Endometrial microvascular endothelial cells (primary cell): ENCODE data around the gene LRRC75B. TPM values are rescaled to one million over a fixed set of nuclear protein-coding genes. Genes with fewer than 3 reads are reported as not detected.
"Not testable (repeated sequence)": the region's sequence is repeated elsewhere in the genome, so short reads cannot be mapped to it uniquely, and the experiment has no call there.

Experiments
- in situ Hi-C: cut with HindIII; loops from 2 replicates; pipeline ENCODE4 v1.10.0; 2017; ENCODE audit warnings: low sequenced_read_pairs, low pct_unique_long_range_greater_than_20kb; ENCODE audit errors: inconsistent ontology term
- total RNA-seq: library from RNA; depleted of rRNA; stranded (reverse); fragments of >200 nt; gene quantifications from one replicate; pipeline ENCODE4 v1.2.3, GENCODE V29; 2015; ENCODE audit errors: inconsistent ontology term

LRRC75B gene
- total RNA-seq, 1 donor from 2014 or later = 2.0 TPM

DNA sequence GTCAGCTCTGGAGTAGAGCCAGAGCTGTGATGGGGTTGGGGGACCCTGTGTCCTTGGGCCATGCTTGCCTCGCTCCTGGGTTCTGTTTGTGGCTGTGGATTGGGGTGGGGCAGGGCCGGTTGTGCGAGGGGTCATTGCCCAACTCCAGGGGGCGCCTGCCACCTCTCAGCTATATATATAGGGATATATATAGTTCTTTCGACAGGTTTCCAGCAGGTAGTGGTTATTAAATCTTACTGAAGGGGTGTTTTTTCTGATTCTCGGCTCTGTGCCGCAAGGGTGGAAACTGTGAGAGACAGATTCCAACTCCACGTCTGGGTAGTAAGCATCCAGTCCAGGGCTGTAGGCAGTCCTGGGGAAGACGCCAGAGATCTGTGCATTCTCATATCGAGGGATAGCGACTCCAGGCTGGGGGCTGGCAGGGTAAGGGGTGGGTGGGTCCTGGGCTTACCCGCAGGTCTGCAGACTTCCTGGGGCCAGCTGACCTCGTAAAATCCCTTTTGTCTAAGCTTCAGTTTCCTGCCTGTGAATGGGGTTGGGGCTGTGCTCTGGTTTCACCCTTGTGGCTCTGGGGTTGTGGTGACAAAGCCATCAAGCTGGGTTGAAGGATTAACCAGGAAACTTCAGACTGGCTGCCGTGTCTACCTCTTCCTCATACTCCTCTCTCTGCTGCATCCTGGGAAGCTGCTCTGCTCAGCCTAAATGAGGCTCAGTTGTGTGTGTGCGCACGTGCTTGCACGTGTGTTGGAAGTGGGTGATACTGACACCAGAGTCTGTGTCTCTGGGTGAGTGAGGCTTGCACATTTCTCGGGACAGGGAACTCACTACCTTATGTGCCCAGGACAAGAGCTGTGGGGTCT is 11.1 kb upstream of the LRRC75B start:
- in situ Hi-C loops = not testable (repeated sequence)

DNA sequence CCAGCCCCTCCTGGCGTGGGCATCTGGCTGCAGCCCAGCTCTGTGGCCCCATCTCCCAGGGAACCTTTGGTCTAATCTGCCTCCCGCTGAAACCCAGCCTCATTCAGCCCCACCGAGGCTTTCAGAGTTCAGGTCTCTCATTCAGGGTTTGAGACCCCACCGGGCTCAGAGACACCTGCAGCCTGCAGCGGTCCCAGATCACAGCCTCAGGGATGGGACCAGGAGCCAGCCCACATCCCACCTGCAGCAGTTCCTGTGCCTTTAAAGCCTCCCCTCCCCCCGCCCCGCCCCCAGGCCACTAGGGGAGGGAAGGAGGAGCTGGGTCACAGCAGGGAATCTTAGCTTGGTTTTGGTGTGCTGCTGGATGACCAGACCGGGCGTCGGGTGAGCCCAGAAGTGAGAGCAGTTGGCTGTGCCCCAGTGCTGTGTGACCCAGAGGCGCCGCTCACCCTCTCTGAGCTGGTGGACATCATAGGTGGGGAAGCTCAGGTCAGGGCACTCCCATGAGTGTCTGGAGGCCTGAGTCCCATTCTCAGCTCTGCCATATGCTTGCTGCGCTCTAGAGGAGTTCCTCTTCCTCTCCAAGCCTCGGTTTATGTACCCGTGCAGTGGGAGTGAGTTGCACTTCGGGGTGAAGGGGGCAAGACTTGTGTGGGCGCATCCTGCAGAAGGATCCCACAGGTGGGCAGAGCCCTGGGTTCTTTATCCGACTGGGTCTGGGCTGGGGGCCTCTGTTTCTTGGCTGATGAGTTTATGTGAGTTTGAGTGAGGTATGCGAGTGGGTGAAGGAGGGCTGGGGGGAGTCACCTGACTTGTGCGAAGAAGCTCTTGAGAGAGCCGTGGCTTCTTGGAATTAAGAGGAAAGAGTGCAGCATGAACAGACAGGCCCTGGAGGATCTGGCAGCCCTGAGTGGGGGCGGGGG is 10.2 kb upstream of the LRRC75B start, which contains the start of gene GGT1:
GGT1 (plus strand) TSS at position 347 of the 923 bp plus-strand sequence. CDS start 7,889 bp downstream, outside the sequence.
- in situ Hi-C loops = not testable (repeated sequence)

DNA sequence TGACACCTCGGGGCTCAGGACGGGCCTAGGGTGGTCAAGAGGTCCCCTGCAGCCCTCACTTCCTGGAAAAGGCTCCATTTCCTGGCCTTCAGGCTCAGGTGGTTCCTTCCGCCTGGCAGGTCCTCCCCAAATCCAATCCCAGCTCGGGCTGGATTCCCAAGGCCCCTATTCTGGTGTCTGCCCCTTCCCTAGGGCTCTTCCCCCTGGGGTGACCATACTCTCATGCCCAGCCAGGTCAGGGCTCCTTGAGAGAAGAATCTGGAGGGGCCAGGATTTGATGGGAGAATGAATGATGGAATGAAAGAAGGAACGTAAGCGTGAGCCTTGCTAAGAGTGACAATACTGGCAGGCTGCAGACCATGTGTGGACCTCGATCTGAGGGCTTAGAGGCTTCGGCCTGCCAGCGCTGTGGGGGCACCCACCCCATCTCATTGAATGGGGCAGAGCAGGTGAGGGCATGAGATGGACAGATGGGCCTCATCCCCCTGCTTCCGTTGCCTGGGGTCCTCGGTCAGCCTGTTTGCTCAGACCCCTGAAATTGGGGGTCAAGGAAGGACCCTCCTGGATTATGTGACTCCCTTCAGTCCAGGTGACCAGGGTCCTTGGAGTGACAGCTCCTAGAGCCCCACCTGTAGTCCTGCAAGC is 9.4 kb upstream of the LRRC75B start:
- in situ Hi-C loops = not testable (repeated sequence)

DNA sequence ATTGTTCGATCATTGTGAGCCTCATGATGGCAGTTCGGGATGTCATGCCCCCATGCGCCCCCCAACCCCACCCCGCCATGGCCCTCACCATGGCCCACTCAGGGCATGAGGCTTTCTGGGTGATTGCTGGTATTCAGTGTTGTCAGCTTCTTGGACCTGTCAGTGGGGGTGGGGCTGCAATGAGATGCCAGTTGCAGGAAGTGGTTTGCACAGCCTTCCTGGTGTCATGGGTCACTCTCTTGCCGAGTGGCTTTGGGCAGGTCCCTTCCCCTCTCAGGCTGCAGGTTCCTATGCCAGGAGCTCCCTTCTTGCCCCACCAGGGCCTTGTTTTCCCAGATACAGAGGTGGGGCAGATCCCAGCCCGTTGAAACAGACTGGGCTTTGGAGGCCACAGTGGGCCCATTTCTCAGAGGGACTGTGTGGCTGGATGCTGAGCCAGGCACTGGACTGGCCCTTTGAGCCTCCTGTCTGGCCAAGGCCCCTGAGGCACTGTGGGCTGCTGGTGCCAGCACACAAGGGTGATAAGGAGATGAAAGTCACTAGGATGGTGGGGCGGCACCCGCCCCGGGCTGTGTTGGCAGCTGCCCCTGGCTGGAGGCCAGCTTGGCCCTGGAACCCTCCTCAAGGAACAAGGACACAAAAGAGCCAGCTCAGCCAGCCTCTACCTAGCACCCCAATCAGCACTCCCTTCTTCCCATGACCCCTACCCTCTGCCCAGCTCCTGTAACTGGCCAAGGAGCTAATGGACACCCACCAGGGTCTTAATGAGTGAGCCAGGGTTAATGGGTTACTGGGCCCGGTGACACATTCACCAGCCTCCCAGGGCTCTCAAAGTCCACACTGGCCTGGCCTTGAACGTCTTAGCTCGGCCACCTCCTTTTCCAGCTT is 8.6 kb upstream of the LRRC75B start:
- in situ Hi-C loops = no loop called here

DNA sequence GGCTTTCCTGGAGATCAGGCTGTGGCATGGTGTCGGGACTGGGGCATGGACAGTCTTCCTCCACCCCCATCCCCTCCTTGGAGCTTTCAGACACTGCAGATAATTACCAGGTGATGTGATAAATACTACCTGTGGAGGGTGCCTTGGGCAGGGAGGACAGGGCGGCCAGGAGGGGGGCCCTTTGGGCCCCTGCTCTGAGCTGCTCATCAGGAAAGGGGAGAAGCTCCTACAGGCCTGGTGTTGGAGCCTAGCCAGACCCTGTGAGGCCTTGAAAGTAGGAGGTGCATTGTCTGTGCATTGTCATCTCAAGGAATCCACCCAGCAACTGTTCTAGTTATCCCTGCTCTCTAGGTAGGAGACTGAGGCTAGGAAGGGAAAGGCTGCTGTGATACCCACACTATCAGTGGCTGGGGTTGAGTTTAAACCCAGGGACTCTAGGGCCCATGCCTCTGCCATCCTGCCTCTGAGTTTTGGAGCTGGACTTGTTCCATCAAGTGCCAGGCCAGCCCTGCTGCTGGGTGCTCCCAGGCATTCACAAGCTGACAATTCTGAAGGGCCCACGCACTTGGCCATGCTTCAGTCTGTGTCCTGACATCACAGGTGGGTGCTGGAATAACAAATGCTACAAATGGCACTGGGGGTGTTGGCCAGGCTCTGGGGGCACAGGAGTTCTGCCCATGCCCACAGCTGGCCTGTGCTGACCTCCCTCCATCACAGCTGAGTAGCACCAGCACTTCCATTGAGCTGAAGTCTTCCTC is 7.3 kb upstream of the LRRC75B start:
- in situ Hi-C loops = not testable (repeated sequence)

DNA sequence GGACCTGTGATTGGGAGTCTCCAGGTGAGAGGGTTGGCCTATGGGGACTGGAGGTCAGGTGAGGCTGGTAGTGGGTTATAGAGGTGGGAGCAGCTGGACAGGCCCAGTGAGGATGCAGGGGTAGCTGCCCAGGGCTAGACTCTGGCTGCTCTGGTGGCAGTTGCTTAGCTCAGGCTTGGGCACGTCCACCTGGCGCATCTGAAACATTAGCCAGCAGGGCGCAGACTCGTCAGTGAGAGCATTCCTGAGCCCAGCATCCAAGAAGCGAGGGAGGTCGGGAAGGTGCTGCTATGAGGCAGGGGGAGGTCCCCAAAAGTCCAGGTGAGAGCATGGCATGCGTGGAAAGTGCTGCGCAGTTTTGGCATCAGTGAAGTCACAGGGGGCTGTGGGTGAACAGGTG is 6.6 kb upstream of the LRRC75B start:
- in situ Hi-C loops = no loop called here

DNA sequence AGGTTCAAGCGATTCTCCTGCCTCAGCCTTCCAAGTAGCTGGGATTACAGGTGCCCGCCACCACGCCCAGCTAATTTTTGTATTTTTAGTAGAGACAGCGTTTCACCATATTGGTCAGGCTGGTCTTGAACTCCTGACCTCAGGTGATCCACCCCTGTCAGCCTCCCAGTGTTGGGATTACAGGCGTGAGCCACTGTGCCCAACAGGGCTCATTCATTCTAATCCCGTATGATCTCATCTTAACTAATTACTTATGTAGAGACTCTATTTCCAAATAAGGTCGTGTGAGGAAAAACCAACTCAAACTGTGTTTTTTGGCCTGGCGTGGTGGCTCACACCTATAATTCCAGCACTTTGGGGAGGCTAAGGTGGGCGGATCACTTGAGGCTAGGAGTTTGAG is 4.2 kb upstream of the LRRC75B start:
- in situ Hi-C loops = not testable (repeated sequence)

DNA sequence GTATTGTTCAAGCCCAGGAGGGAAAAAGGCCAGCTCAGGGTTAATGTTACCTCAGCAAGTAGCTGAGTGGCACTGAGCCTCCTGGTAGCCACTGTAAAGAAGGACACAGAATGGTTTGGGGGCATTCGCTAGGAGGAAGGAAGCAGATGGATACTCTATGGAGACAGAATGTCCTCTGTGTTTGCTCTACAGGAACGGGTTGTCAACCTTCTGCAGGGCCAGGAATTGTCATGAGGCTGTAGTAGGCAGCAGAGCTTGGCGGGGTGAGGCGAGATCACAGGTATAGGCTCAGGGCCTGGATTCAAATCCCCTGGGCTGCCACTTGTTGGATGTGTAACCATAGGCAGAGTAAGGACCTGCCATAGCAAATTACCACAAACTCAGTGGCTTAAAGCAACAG is 3.0 kb upstream of the LRRC75B start:
- in situ Hi-C loops = no loop called here

DNA sequence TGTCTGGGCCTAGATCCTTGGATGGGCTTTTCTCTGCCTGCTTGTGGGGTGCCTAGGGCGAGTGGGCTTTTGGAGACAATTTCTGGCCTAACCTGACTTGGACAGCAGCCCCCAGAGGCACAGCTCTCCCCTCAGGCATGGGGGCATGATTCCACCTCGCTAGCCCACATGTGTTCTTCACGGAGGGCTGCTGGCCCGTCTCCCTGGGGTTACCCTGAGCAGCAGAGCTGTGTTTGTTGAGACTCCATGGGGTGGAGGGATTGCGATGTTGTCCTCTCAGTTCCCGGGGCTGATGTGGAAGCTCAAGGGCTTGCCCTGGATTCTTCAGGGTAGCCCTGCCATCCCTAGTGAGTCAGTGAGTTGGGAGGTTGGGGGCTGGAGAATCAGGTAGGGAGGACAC is 2.4 kb upstream of the LRRC75B start:
- in situ Hi-C loops = no loop called here

DNA sequence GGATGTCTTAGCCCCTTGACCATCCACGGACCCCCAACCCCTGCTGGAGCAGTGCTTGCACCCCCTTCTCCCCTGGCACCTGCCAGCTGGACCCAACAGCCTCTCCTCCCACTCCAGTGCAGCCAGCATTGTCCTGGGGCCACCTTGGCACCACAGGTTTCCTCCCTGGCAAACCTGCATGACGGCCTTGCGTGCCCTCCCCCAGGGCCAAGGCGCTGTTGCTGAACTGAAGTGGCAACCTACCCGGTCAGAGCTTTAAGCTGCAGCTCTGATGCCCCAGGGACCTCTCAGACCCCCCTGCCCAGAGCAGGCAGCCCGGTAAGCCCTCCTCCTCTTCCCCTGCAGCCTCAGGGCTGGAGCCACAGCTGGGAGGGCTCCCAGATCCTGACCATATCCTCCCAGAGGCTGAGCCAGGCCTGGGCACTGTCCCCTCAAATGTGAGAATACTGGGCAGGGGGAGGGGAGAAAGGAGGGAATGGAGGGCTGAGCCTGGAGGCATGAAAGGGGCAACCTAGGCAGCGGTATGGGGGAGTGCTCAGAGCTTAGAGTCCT is 1.8 kb upstream of the LRRC75B start:
- in situ Hi-C loops = no loop called here

DNA sequence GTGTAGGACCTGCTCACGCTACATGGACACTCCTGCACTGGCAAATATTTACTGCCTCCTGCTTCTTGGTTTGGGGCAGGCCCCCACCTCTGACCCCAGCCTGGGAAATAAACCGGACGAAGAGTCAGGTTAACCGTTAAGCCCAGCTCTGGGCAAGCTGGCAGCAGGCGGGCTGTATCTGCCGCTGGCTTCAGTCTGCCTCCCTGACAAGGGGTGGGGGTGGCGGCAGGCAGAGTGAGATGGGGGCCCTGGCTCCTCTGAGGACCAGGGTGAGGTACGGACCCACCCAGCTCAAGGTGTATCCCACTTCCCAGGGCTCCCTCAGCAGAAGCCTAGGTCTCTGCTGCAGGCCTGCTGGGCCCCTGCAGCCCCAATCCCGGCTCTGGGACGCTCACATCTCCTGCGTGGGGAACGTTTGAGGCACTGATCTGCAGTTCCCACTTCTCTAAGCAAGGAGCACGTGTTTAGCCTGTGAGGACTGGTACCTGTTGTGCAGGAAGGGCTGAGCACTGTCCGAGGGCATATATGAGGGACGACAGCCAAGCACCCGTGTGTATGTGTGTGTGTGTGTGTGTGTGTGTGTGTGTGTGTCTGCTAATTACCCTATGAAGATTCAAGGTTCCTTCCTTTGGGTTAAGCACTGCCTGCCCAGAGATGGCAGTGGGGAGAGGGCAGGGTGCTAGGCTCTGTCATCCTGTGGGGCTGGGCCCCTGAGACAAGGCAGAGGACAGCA is 1.1 kb upstream of the LRRC75B start:
- in situ Hi-C loops = no loop called here

DNA sequence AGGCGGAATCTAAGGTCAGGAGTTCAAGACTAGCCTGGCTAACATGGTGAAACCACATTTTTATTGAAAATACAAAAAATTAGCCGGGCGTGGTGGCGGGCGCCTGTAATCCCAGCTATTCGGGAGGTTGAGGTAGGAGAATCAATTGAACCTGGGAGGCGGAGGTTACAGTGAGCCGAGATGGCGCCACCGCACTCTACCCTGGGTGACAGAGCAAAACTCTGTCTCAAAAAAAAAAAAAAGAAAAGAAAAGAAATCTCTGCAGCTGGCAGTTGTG is 624 bp upstream of the LRRC75B start:
- in situ Hi-C loops = not testable (repeated sequence)

DNA sequence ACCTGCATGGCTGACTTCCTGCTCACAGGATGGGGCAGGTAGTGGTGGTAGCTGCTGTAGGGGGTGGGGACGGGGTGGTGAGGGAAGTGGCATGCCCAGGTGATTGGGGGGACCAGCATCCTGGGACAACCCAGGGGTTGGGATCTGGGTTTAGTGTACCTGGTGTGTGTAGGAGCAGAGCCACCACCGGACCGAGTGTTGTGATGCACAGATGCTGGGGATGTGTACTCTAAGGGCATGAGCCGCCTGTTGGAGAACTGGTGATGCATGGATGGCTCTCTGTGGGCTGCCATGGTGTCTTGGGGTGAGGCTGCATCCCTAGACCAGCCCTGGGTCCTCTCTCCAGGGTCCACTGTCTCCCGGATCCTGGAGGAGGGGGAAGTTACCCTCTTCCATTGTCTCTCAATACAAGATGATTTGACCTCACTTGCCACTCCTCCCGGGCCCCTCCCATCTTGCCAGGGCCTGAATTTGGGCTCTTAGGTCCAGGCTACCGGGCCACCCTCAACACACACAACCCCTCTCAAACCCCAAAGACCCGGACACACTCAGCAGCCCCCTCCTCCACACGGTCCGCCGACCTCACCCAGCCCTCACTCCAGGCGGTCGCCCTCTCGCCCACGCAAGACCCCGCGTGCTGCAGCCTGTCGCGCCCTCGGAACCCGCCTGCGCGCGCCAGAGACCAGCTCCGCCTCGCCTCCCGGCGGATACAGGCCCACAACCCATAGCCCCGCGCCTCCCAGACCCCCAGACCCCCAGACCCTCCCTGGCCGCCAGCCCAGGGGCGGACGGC is 619 bp downstream of the LRRC75B start:
- in situ Hi-C loops = no loop called here

DNA sequence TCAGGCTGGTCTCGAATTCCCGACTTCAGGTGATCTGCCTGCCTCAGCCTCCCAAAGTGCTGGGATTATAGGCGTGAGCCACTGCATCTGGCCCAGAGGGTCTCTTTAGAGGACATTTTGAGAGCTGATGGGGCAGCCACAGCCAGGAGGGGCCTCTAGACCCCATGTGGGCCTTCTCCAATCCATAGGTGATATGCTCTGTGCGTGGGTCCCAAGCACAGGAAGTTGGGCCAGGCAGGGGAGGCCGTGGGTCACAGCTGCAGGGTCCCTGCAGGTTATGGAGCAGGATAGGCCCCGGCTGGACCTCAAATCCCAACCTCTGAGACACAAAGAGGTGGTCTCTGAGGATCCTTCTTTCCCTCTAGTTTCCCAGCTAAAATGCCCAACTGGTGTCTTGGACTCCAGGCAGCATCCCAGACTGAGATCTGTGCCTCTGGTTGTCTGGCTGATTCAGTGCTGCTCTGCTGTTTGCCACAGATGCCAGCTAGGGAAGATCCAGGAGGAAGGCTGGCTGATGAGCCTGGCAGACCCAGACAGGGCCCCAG is 1.5 kb downstream of the LRRC75B start:
- in situ Hi-C loops = no loop called here

DNA sequence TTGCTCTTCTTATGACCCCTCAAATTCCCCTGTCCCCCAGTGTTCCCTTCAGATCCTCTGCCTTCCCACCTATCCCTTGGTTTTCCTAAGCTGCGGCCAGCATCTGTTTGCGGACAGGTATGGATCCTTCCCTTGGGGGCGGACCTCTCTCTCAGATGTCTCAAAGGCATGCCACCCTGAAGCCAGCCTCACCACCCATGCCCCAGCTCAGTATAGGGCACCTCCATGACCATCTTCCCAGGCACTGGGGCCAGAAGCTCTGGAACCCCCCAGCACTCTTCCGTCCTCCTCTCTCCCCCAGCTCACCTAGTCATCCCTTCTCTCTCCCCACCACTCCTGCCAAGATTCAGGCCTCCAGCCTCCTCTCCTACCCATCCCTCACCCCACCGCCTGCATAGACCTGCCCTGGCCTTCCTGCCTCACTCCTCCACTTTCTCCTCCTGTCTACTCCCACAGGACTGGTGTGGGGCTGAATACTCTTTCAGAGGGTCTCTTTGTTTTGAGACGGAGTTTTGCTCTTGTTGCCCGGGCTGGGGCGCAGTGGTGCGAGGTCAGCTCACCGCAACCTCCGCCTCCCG is 2.2 kb downstream of the LRRC75B start:
- in situ Hi-C loops = no loop called here
